ENCODE data around the gene ZNF827.

GRCh38 chr4:145769450-145770037, 169.1 kb downstream of the ZNF827 start:
- TF ChIP-seq CTCF (IDR thresholded peaks at IDR 0.05) (no peak), POLR2A (IDR thresholded peaks at IDR 0.05) (no peak)

All from lower leg skin (tissue), 3 donors.